Tibial nerve (tissue), 4 donors: ENCODE results near the gene VEGFB. TPM values are rescaled to one million over a fixed set of nuclear protein-coding genes. Genes with fewer than 3 reads are reported as not detected.

ENCODE experiments used
- DNase-seq, 2 donors: peaks; one replicate each; pipeline ENCODE4 v3.0.0-alpha.2; 2019; ENCODE audit warnings: low spot score in 2 of 2
- H3K27ac ChIP-seq, 4 donors: fragments of 200-600 bp; sonication (generic) in 3 of 4; one replicate each; pipeline ENCODE4 v1.5.1; 2017 to 2019; ENCODE audit warnings: mild to moderate bottlenecking in 1 of 4
- H3K27me3 ChIP-seq, 2 donors: fragments of 200-600 bp; sonication (generic) in 1 of 2; one replicate each; pipeline versions ENCODE4 v1.5.1 to v1.6.0; 2017 to 2019
- H3K36me3 ChIP-seq, 3 donors: fragments of 200-600 bp; sonication (generic); one replicate each; pipeline ENCODE4 v1.5.1; 2018 to 2019
- H3K4me1 ChIP-seq, 4 donors: fragments of 200-600 bp; sonication (generic) in 3 of 4; one replicate each; pipeline ENCODE4 v1.5.1; 2017 to 2019
- H3K4me3 ChIP-seq, 4 donors: fragments of 200-600 bp; sonication (generic) in 3 of 4; one replicate each; pipeline ENCODE4 v1.5.1; 2017 to 2019; ENCODE audit warnings: mild to moderate bottlenecking in 1 of 4, moderate library complexity in 1 of 4
- H3K9me3 ChIP-seq, 4 donors: fragments of 200-600 bp; sonication (generic) in 3 of 4; one replicate each; pipeline ENCODE4 v1.5.1; 2017 to 2019
- CTCF ChIP-seq, 5 experiments: fragments of 200-600 bp in 3 of 5; fragments of 450-650 bp in 2 of 5; sonication (generic) in 3 of 5; IDR thresholded peaks; one replicate each; pipeline ENCODE4 v1.5.1; 2016 to 2019; ENCODE audit warnings: antibody characterized with exemption in 5 of 5, mild to moderate bottlenecking in 3 of 5, moderate library complexity in 2 of 5
- EP300 ChIP-seq, 2 donors: sonication (generic); formaldehyde crosslinking; IDR thresholded peaks; one replicate each; pipeline ENCODE4 v1.6.1; 2017; ENCODE audit warnings: antibody characterized with exemption in 2 of 2, mild to moderate bottlenecking in 1 of 2
- POLR2A ChIP-seq, 2 donors: fragments of 450-650 bp; IDR thresholded peaks; one replicate each; pipeline ENCODE4 v1.6.1; 2017; ENCODE audit warnings: antibody characterized with exemption in 2 of 2, mild to moderate bottlenecking in 2 of 2, moderate library complexity in 2 of 2
- WGBS, 2 donors: methylation state at CpG; one replicate each; pipeline ENCODE4 v1.1.5; 2018; 5-methylcytosine and 5-hydroxymethylcytosine counted together
- total RNA-seq, 4 donors: library from RNA; depleted of rRNA; stranded (reverse); fragments of >200 nt; gene quantifications; one replicate each; pipeline ENCODE4 v1.1.0, GENCODE V29; 2016

Gene VEGFB
- total RNA-seq, 4 donors from 2014 or later = 84.3 to 129 (median 109) TPM

- Histone ChIP-seq H3K36me3 (peaks cover 0 to 72% (median 11%) of the 10 kb centered on the region in 3 donors), H3K4me1 (peaks cover 0 to 26% (median 10%) of the 10 kb centered on the region in 4 donors), H3K27me3 (no peaks in the 10 kb centered on the region), H3K4me3 (peak overlapping the region; percentile 11 to 54 (median 30)), H3K27ac (peak overlapping the region; percentile 17 to 85 (median 74)), H3K9me3 (no peaks in the 10 kb centered on the region)
- TF ChIP-seq POLR2A (IDR thresholded peaks at IDR 0.05) = no peak
- peak in 1 of 2 donors; percentile 29 for TF ChIP-seq EP300 (IDR thresholded peaks at IDR 0.05)
- TF ChIP-seq CTCF (IDR thresholded peaks at IDR 0.05) = no peak
- peak in 1 of 2 donors; percentile 36 for DNase-seq
- WGBS, 2 donors = 41 to 48% methylated on average over 20 to 23 of the region's 30 CpGs
Measured at GRCh38 chr11:64207256-64208085, 26.9 kb upstream of the VEGFB start.

GRCh38 chr11:64208086-64208795 lies 26.1 kb upstream of the VEGFB start:
- H3K9me3 ChIP-seq = no peaks in the 10 kb centered on the region
- peaks cover 0 to 66% (median 3%) of the 10 kb centered on the region in 3 donors for H3K36me3 ChIP-seq
- H3K4me1 ChIP-seq = peaks cover 0 to 26% (median 10%) of the 10 kb centered on the region in 4 donors
- no peaks in the 10 kb centered on the region for H3K27me3 ChIP-seq
- 71 to 75% methylated on average over 15 to 23 of the region's 23 CpGs for WGBS, 2 donors
- no peak for DNase-seq
- H3K27ac ChIP-seq = peak overlapping the region; percentile 17 to 85 (median 74)
- H3K4me3 ChIP-seq = peak overlapping the region in 3 of 4 donors; percentile 13 to 54 (median 48)
- TF ChIP-seq EP300 (IDR thresholded peaks at IDR 0.05) (no peak), POLR2A (IDR thresholded peaks at IDR 0.05) (no peak)

- Histone ChIP-seq H3K4me3 (no peak overlapping the region), H3K27me3 (no peaks in the 10 kb centered on the region), H3K9me3 (no peaks in the 10 kb centered on the region), H3K27ac (peak overlapping the region in 1 of 4 donors; percentile 70), H3K36me3 (peaks cover 0 to 58% (median 0%) of the 10 kb centered on the region in 3 donors), H3K4me1 (peaks cover 0 to 24% (median 10%) of the 10 kb centered on the region in 4 donors)
- no peak for DNase-seq
- 74 to 82% methylated on average over 18 of the region's 18 CpGs for WGBS, 2 donors
- no peak for TF ChIP-seq CTCF (IDR thresholded peaks at IDR 0.05)
- TF ChIP-seq EP300 (IDR thresholded peaks at IDR 0.05) = no peak
- TF ChIP-seq POLR2A (IDR thresholded peaks at IDR 0.05) = no peak
Measured at GRCh38 chr11:64208796-64209562, 25.4 kb upstream of the VEGFB start.

- TF ChIP-seq POLR2A (IDR thresholded peaks at IDR 0.05) (no peak), EP300 (IDR thresholded peaks at IDR 0.05) (no peak), CTCF (IDR thresholded peaks at IDR 0.05) (no peak)
- no peak overlapping the region for H3K27ac ChIP-seq
- no peak overlapping the region for H3K4me3 ChIP-seq
- DNase-seq = no peak
- no peaks in the 10 kb centered on the region for H3K27me3 ChIP-seq
- no peaks in the 10 kb centered on the region for H3K9me3 ChIP-seq
- 82 to 87% methylated on average over 8 of the region's 8 CpGs for WGBS, 2 donors
- peaks cover 0 to 53% (median 0%) of the 10 kb centered on the region in 3 donors for H3K36me3 ChIP-seq
- H3K4me1 ChIP-seq = peaks cover 0 to 19% (median 7%) of the 10 kb centered on the region in 4 donors
Measured at GRCh38 chr11:64209563-64209843, 24.9 kb upstream of the VEGFB start.

- Histone ChIP-seq H3K4me3 (no peak overlapping the region), H3K9me3 (no peaks in the 10 kb centered on the region), H3K27ac (no peak overlapping the region), H3K27me3 (no peaks in the 10 kb centered on the region), H3K4me1 (peaks cover 0 to 14% (median 7%) of the 10 kb centered on the region in 4 donors), H3K36me3 (peaks cover 0 to 47% (median 0%) of the 10 kb centered on the region in 3 donors)
- DNase-seq = no peak
- 85 to 90% methylated on average over 24 of the region's 24 CpGs for WGBS, 2 donors
- TF ChIP-seq POLR2A (IDR thresholded peaks at IDR 0.05) (no peak), EP300 (IDR thresholded peaks at IDR 0.05) (no peak), CTCF (IDR thresholded peaks at IDR 0.05) (no peak)
Measured at GRCh38 chr11:64210301-64211020, 23.9 kb upstream of the VEGFB start.
